Middle frontal gyrus (tissue), 1 donor: Measurements from ENCODE around the gene PABPN1L.
"Not testable (repeated sequence)": the region's sequence is repeated elsewhere in the genome, so short reads cannot be mapped to it uniquely, and the experiment has no call there.

Source experiments
- DNase-seq: peaks from one replicate; pipeline ENCODE4 v3.0.0-alpha.2; 2015; ENCODE audit warnings: low spot score; ENCODE audit errors: extremely low spot score

Gene PABPN1L

DNA sequence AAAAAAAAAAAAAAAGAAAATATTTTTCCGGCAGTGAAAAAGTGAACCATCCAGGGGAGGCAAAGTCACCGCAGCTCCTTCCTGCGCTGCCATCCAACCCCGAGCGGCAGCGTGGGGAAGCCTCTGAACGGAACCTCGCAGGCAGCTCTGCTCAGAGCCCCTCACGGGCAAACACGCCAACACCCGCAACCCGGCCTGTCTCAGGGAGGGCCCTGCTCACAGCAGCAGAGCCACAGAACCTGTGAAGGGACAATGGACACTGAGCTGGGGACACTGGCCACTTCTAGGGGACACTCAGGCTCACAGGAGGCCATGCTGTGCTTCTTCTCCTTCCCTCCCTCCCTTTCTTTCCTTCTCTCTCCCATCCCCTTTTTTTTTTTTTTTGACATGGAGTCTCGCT is 33.4 kb downstream of the PABPN1L start:
- DNase-seq, result no peak

DNA sequence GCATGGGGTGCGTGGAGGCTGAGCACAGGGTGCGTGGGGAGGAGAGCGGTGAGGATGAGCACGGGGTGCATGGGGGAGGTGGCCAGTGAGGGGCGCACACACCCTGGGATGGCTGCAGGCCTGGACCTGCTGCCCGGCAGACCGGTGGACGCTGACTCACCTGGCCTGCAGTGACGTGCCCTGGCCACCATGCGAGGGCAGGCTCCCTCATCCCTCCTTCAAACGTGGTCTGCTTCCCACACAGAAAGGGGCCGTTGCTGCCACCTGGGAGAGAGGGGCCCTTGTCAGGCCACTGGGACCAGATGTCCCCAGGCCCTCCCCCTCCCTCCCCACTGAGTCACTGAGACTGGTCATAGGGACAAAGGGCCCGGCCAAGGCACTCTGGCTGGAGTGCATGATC is 34.6 kb downstream of the PABPN1L start:
- no peak for DNase-seq

DNA sequence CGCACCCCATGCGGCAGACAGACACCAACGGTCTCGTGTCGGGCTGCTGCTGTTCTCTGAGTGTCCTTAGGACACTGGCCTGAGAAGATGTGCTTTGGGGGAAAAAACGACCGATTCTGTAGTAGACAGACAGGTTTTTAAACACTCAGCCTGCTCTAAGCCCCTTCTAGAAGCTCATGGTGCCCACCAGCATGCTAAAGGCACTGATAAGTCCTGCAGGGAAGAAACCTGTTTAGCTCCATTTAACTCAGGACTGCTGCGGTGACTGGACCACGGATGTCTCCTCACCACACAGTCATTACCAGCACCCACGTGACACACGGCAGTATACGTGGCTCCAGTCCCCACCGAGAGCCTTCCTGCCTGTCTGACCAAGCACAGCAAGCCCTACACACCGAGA is 35.7 kb downstream of the PABPN1L start:
- DNase-seq, result no peak

DNA sequence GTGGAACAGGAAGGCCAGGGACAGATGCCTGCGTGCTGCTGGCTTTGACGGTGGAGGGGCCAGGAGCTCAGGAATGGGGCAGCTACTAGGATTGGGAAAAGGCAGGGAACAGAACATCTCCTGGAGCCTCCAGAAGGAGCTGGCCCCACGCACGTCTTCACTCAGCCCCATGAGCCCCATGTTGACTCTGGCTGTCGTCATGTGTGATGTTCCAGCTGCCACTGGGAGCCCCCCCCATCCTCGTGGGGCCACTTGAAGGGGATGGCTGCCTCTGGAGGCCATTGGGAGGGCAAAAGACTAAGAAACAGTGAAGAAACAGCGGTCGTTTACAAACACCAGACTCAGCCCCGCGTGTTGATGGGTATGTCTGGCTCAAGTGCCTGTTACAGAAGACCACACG is 36.2 kb downstream of the PABPN1L start:
- DNase-seq, result no peak

DNA sequence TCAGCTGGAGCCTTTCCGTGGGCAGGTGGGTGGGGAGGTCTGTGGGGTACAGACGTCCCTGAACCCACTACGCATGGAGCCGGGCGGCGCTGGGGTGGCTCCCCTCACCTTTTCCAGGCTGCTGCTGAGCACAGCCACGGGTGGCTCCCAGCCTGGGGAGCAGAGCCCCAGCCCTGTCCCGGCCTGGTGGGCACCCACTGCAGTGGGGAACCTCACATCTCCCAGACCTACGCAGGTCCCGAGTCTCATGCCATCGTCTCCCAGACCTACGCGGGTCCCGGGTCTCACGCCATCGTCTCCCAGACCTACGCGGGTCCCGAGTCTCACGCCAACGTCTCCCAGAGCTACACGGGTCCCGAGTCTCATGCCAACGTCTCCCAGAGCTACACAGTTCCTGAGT is 37.7 kb downstream of the PABPN1L start:
- DNase-seq, result no peak

DNA sequence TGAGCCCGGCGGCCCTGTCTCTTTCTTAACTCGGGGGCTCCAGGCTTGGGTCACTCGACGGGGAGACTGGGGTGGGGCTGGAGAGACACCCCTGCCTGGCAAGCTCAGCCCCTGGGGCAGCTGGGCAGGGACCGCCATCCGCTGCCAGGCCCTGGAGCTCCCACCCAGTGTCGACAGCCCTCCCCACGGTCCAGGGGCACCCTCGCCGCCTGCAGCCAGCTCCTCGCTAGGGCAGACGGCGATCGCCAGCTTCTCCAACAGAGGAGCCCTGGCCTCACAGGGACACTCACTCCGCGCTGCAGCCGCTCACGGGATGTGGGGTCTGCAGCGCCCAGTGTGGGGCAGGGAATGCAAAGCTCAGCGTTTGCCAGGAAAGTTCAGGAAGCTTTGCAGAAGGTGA is 38.7 kb downstream of the PABPN1L start:
- no peak for DNase-seq

DNA sequence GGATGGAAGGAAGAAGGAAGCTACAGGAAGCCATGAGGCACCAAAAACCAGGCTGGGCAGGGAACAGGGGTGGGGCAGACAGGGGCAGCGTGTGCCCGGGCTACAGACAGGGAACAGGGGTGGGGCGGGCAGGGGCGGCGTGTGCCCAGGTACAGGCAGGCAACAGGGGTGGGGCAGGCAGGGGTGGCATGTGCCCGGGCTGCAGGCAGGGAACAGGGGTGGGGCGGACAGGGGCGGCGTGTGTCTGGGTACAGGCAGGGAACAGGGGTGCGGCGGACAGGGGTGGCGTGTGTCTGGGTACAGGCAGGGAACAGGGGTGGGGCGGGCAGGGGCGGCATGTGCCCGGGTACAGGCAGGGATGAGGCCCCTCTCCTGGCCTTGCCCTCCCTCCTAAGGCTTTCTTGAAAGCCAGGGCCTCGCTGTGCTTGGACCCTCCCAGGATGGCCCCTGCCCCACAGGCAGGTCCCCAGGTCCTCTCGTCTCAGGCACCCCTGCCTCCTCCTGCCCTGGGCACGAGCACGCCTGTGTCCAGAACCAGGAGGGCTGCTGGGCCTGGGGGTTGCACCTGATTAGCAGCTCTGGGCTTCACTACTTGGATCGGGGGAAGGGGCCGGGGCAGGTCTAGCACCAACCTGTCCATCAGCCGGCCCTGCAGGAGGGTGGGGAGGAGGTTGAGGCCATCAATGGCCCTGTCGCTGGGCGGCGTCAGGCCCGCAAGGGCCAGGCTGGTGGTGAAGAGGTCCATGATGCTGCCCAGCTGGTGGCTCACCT is 40.2 kb downstream of the PABPN1L start:
- DNase-seq, result no peak

DNA sequence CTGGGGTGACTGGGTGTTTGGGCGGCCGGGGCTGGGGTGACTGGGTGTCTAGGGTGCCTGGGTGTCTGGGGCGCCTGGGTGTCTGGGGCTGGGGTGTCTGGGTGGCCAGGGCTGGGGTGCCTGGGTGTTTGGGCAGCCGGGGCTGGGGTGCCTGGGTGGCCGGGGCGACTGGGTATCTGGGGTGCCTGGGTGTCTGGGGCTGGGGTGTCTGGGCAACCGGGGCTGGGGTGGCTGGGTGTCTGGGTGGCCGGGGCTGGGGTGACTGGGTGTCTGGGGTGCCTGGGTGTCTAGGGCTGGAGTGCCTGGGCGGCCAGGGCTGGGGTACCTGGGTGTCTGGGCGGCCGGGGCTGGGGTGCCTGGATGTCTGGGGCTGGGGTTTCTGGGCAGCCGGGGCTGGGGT is 41.3 kb downstream of the PABPN1L start:
- DNase-seq, result no peak

DNA sequence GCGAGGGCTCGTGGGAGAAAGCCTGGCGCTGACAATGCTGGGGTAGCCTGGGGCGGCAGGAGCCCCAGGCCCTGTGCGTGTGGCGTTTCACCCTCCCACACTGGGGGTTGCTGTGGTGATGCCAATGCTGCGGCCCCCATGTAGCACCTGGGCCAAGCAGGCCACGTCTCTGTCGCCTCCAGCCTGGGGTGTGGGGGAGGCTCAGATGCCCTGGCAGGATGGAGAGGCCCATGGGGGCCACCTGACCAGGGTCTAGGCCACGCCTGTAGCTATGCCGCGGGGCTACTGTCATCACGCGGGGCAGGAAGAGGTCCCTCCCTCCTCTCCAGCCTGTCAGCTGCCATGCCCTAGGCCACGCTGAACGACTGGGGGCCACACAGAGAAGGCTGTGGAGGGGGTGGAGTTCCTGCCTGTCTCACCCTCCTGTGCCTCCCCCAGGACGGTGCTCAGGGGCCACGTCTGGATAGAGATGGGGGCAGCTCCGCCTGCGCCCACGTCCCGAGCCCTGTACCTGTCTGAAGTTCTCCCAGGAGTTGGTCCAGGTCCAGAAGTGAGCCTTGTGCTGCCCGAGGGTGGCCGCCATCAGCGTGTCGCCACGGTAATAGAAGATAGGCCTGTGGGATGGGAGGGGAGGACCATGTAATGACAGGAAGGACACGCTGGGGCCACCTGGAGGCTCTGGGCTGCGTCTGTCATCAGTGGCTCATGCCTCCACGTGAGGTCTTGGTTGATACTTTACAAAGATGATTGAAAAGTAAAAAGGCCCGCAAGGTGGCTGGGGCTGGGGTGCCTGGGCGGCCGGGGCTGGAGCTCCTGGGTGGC is 42.0 kb downstream of the PABPN1L start:
- DNase-seq, result no peak

DNA sequence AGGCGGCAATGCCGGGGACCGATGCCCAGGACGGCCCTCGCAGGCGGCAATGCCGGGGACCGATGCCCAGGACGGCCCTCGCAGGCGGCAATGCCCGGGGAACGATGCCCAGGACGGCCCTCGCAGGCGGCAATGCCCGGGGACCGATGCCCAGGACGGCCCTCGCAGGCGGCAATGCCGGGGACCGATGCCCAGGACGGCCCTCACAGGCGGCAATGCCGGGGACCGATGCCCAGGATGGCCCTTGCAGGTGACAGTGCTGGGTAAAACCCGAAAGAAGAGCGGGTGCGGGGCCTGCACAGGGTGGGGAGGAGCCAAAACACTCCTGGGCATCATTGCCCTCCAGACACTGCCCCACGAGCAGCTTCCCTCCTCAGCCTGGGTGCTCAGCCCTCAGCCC is 42.8 kb downstream of the PABPN1L start:
- DNase-seq, result not testable (repeated sequence)

DNA sequence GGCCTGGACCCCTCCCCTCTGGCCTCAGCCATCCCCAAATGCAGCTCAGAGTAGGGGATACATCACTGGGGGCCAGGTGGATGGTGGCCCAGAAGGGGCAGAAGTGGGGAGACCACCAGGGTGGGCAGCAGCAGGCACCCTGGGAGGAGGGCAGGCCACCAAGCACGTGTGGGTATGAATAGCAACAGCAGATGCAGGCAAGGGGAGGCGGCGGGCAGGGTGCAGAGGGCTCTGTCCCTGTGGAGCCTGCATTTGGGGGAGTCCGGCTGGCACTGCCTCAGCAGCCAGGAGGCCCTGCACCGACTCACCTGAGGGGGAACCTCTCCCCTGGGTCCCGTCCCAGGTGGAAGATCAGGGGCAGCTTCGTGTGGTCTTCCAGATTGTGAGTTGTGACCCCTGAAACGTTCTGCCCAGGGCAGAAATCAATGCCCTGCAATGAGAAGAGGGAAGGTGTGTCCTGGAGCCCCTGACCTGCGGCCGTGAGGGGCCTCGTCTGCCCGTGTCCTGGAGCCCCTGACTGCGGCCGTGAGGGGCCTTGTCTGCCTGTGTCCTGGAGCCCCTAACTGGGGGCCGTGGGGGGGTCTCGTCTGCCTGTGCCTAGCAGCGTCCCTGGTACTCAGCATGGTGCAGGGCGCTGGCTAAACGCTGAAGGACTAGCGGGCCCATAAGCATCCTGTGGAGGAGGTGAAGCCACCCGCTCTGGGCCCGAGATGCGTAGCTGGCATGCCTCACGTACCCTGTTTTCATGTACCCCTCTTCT is 44.0 kb downstream of the PABPN1L start:
- DNase-seq, result no peak

DNA sequence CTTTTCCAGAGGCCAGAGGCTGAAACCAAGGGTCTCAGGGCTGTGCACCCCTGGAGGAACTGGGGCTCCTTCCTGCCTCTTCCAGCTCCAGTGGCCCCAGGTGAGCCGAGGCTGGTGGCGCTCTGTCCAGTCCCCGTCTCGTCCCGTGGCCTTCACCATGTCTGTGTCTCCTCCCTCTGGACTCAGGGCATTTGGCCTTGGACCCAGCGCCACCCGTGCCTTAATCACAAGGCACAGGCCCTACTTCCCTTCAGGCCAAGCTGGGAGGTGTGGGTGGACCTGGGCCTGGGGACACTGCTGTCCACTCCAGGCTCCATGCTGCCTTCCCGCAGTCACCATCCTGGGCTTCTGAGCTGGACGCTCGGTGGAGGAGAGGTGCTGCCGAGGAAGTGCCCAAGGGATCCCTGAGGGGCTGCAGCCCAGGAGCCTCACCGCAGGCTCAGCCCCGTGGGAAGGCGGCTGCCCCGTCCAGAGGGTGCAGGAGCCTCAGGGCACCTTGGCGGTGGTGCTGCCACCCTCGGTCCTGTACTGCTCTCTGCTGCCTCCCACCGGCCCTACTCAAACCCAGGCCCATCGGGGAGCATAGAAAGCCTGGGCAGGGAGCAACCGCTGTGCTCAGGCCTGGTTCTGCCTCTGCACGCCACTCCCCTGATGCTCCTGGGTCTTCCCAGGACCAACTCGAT is 45.2 kb downstream of the PABPN1L start:
- no peak for DNase-seq

DNA sequence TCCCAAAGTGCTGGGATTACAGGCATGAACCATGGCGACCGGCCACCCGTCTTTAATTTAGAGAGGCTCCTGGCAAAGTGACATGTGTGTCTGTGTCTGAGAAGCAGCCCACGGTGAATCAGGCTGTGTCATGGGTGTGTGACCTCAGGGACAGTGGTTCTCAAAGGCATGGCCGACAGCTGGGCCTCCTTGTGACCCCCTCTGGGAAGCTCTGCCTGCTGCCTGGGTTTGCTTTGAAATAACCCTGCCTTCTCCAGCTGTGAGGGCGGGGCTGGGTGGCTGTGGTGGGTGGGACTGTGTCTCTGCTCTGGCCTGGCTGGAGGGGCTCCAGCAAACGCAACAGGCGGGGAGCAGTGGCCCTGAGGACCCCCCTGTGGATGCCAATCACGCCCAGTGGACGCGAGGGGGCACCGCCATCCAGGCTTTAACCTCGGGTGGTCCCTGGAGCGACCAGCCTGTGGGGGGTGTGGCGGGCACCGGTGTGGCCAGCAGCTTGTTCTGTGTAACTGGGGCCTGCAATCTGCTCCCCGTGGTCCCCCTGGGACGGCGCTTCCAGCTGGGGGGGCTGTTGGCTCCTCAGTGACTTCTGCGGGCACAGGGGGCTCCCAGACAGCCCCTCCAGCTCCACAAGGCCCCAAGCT is 46.0 kb downstream of the PABPN1L start:
- DNase-seq, result no peak

DNA sequence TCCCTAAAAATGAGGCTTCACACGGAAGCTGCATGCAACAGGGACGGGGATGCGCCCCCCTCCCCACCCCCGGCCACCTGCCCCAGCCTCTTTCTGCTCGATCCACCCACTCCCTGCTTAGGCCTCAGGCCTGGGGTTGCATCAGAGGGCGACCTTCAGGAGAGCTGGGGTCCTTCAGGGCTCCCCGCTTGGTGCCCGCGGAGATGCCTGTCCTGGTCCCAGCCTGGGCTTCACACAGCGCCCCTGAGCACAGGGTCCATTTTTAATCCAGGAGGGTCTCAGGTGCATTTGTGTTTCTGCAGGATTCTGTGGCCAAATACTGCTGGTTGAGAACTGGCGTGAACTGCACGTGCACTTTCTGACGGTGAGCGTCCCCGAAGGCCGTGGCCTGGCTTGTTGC is 47.3 kb downstream of the PABPN1L start:
- no peak for DNase-seq

DNA sequence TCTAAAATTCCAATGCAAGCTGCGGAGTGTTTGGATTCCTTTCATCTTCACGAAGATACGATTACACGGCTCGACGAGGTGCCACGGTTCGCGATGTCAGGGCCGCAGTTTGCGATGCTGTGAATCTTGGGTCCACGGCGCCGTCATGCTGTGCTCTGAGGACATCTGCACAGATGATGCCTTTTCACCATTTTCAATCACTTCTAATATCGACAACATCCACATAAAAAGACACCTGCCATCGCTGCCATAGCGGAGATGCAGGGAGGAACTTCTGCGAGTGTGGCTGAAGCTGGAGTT is 47.9 kb downstream of the PABPN1L start:
- no peak for DNase-seq

DNA sequence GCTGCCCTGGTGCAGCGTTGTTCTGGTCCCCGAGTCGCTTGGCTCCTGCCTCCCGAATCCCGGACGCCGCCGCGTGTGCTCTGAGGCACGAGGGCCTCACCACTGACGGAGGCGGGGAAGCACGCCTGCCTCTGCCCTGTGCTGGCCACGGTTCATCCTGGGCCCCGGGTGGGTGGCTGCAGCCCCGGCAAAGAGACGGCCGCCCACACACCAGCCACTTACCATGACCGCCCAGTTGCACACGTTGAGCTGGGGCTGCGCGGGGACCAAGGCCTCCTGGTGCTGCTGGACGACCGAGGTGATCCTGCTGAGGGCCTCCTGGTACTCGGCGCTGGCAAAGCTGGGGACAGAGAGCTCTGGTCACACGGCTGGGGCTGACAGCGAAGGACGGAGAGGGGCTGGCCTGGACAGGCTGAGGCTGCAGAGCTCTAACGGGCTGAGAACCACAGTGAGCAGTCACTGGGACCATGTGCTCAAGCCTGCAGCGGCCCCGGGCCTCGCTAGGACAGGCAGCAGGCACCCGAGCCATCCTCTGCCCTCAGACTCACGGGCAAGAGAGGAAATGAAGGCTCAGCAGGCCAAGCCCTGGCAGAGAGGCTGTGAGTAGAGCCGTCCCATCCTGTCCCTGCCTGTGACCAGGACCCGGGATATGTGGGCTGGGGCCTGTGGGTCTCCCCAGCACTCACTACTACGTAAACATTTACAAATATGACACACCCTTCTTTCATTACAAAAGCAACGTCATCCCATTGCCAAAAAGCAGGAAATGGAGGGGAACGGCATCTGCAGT is 48.5 kb downstream of the PABPN1L start:
- DNase-seq, result no peak

DNA sequence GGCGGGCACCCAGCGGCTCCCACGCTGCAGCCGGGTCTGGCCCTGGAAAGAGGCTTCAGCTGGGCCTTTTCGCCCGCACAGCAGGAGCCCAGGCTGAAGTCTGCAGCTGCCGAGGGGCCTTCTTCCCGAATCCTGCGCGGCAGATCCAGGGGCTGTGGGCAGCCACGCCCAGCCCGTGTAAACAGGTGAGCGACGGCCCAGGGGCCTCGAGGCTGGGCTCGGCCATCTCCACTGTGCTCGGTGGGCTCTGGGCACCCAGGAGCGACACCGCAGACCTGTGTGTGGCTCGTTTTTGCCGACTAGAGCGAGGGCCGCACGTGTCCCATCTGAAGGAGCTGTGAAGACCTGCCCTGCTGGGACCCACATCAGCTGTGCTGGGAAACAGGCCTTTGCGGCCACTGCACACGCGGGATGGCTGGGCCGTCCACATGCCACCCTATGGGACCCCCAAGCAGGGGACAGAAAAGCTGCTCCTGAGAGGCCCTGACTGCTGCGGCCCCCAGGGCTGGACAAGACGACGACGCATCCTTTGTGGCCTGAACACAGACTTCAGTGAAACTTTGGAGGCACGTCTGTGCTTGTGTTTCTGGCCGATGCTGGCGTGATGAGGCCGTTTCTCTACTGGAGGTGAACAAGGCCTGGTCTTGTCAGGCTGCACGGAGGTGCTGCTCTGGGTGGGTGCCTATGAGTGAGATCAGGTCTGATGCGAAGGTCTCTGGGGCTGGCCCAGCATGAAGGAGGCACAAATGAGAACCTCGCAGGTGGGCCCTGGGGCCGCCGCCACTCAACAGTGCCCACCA is 49.5 kb downstream of the PABPN1L start:
- DNase-seq, result no peak

DNA sequence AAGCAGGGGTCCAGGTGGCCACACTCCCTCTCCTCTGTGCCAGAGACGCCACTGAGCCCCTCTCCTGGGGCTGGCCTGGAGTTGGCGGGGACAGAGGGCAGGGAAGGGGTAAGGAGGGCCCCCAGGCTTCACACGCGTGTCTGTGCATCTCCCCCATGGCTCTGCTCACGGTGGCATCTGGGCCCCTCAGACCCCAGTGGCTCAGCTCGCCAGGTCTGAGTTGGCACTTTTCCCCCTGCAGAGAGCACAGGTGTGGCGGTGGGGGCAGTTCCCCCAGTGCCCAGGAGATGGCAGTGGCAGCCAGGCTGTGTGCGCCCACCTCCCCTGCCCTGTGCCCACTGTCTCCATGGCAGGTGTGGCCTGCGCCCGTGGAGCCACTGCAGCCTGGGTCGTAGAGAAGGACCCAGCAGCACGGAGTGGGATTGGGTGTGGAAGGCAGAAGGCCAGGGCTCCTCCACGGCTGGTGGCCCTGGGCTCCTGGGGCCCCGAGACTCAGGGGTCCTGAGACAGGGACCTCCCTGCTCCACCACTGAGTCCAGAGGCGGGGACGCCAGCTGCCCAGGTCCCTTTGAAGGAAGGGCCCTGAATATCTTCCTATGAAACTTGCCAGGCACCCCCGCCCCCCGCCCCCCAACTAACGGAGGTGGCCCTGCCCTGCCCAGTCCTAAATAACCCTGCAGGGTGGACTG is 50.4 kb downstream of the PABPN1L start:
- no peak for DNase-seq

DNA sequence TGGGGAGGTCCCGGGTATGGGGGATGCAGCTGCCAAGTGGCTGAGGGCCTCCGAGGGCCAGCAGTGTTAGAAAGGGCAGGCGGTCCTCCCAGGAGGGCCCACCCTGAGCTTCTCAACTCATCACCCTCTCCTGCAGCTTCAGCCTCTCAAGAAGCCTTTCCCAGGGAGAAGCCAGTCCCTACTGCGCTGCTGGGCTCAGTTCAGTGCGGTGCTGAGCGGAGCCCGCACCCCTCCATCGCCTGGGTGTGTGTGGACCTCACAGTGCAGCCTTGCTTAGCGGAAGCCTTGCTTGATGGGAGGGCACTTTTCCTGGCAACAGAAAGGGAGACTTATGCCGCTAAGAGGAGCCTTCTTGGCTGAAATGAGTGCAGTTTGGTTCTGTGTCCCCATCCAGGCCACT is 51.2 kb downstream of the PABPN1L start:
- DNase-seq, result no peak
